Measurements from ENCODE around the gene TMEM63C.

TMEM63C gene, protein sequence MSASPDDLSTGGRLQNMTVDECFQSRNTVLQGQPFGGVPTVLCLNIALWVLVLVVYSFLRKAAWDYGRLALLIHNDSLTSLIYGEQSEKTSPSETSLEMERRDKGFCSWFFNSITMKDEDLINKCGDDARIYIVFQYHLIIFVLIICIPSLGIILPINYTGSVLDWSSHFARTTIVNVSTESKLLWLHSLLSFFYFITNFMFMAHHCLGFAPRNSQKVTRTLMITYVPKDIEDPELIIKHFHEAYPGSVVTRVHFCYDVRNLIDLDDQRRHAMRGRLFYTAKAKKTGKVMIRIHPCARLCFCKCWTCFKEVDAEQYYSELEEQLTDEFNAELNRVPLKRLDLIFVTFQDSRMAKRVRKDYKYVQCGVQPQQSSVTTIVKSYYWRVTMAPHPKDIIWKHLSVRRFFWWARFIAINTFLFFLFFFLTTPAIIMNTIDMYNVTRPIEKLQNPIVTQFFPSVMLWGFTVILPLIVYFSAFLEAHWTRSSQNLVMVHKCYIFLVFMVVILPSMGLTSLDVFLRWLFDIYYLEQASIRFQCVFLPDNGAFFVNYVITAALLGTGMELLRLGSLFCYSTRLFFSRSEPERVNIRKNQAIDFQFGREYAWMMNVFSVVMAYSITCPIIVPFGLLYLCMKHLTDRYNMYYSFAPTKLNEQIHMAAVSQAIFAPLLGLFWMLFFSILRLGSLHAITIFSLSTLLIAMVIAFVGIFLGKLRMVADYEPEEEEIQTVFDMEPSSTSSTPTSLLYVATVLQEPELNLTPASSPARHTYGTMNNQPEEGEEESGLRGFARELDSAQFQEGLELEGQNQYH

DNA sequence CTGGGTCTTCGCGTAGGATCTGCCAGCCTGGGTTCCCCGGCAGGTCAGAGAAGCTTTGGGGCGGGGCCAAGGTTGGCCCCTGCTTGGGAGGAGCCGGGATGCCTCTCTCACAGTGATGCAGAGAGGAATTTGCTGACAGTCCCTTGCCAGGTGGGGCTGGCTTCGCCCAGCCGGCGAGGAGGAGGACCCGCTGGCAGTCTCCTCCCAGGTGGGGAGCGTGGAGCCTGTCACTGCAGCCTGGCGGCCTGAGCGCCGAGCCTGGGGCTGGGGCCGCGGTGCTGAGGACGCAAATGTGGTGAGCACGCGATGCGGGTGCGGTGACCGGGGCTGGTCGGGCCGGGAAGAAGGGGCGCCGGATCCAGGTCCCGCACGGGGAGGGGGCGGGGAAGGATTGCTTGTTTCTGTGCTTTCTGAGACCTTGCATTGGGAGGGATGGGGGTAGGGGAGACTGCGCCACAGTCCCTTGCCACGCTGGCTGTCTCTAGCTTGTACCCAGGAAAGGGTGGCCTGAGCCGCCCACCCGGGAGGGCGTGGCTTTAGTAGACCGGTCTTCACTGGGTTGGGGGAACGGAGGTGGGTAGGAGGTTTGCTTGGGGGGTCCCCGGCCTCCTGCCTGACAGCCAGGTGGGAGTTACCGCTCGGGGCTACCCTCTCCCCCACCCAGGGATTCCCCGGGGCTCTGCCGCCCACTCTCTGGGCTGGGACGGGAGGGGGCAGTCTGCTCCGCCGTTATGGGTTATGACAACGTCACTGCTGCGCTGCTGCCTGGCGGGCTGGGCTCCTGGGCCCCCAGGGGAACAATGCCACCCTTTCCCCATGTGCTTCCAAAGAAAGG is at the start of gene TMEM63C:
TMEM63C (plus strand) TSS at position 196 of the 835 bp plus-strand sequence. CDS start 37,016 bp downstream, outside the sequence.
- peak; percentile 99 for DNase-seq

DNA sequence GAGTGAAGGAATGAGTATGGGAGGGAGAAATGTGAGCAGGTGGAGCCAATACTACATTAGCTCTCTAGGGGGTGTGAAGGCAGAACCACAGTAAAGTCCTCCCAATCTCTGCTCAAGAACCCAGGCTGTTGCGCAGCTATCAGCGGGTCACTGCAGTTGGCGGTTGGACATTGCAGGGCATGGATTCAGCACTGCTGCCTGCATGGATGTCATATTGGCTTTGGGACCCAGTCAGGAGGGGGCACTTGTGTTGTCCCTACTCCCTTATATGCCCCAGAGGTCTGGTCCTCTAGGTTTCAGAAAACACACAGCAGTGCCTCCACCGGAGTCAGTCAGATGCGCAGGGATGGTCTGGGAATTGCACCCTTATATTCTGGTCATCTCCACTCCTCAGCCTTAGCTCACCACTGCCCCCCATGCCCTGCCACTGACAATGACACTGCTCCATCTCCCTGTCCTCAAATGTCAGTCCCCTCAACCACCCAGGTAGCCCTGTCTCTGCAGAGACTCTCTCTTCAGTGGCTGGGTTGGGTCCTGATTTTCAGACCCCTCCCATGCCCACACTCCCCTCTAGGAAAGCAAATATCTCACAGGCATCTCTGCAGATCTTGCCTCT is 49.6 kb upstream of the TMEM63C start:
- DNase-seq, result no peak

DNA sequence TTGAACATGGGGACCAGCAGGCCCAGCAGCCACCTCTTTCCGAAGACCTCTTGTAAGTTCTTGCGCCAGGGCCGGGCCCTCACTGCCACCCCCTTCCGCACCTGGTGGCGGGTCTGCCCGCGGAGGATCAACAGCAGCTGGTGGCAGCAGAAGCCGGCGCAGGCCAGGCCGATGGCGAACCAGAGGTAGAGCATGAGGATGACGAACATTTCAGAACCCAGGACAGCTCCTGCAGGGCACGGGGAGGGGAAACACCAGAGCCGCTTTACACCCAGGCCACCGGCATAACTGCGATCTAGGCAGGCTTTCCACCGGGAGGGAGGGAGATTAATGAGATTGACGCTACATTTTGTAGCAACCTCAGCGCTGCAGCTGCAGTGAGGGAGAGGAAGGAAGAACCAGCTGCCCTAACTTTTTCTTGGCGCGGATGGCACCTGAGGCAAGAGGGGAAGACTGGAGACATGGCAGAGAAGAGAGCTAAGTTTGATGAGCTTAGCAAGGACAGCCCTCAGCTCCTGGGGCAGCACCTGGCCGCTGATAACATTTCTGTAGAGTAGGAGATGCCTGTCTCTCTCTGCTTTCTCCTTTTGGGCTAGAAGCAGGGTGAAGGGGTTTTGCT is 47.8 kb upstream of the TMEM63C start:
- DNase-seq, result no peak

DNA sequence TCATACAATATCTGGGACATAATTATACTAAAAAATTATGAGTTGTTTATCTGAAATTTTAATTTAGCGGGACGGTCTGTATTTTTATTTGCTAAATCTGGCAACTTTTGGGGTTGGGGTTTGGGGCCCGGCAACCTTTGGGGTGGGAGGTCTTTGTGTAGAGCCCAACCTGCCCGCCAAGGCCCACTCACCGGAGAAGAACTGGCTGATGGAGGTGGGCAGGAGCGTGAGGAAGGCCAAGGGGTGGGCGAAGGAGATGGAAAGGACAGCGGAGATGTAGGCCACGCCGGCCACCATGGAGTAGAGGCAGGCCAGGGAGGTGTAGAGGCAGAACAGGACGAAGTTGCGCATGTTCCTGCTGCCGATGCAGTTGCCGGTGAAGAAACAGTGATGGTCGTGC is 42.6 kb upstream of the TMEM63C start:
- no peak for DNase-seq

DNA sequence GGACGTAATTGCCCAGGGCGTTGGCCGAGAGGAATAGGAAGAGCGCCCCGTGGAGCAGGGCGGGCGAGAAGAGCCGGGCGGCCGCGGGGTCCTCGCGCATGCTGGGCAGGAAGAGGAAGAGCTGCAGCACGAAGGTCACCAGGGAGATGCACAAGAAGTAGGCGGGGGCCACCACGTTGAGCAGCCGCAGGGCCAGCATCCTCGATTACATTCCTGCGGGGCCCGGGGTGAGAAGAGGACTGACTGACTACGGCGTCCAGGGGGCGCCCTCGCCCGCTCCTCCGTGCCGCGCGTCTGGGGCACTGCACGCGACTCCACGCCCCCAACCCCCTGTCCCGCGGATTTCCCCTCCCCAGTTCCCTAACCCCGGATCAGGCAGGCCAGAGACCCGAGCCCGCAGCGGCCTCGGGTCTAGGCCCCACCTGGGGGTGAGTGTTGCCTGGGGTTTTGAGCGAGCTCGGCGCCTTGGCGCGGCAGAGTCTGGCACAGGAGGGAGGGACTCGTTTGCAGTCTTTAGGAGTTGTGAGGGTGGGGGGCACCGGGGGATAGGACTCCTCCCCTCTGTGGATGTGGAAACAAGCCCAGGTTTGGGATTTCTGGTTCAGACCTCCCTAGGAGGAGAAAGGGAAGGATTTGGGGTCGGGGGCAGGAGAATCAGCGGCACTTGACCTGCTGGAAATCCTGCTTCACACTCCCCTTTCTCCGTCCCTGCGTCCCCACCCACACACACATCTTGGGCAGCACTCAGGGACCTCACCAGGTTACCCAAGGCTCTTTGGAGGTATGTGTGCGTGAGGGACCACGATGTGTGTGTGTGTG is 41.8 kb upstream of the TMEM63C start:
- peak; percentile 86 for DNase-seq

DNA sequence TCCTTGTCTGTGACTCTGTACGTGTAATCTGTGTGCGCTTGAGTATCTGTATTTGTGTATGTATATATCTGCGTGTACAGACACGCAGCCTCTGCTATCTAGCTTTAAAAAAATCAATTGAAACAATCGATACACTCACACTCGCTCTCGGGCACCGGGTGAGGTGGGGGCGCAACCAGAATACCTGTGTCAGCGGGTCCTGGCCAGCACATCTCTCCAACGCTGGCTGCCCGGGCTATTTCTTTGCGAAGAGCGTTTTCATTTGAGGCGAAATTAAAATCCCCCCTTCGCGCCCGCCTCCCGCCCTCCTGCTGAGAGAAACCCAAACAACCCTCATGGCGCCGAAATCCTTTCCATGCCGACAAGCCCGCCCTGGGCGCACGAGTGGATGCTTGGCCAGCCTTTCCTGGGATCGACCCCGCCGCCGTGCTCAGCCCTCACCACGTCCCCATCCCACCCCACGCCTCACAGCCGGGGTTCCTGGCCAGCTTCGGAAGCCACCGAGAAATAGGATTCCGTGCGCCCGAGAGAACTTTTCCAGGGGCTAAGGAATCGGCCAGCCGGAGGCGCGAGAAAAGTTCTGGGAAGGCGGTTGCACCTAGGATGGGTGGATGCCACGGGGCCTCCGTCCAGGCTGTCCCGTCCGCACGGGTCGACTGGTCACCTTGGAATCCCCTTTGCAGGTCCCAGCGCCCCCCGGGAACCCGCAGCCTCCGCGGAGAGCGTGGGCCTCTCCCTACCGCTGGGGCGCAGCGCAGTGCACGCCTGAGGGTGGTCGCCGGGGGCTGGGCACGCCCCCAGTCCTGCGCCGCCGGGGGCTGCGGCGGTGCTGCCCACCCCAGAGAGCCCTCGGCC is 41.0 kb upstream of the TMEM63C start:
- peak; percentile 68 for DNase-seq

DNA sequence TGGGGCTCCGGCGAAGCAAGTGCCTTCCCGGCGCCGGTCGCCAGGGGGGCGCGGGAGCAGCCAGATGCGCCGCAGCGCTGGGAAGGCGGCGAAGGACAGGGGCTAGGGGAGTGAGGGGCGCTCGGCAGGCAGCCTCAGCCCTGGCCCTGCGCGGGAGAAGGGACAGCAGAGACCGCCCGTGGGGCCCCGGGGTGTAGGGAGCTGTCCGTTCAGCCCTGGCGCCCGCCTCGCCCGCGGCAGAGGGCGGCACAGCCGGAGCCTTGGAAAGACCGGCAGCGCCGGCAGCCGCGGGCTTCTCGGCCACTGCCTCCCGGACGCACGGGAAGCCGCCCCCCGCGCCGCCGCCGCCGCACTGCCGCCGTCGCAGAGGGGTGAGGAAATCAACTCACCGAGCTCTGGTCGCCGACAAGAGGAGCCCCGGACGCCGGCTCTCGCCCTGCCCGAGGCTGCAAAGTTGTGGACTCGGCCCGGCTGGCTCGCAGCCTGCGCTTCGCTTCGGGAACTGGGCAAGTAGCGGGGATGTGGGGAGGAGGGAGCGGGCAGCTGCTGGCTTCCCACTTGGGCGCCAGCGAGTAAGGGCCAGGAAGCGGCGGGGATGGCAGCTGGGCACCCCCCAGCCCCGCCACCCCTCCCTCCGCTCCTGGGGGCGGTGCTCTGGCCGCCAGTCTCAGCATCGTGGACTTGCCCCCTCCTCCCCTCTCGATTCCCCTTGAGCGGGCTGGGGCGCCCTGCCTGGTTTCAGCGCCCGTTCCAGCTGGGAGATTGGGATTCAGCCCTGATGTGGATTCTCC is 40.2 kb upstream of the TMEM63C start, which contains the start of gene ZDHHC22:
ZDHHC22 (minus strand) TSS at position 578 of the 791 bp plus-strand sequence. CDS start 2,053 bp downstream, outside the sequence.
- peak; percentile 90 for DNase-seq

DNA sequence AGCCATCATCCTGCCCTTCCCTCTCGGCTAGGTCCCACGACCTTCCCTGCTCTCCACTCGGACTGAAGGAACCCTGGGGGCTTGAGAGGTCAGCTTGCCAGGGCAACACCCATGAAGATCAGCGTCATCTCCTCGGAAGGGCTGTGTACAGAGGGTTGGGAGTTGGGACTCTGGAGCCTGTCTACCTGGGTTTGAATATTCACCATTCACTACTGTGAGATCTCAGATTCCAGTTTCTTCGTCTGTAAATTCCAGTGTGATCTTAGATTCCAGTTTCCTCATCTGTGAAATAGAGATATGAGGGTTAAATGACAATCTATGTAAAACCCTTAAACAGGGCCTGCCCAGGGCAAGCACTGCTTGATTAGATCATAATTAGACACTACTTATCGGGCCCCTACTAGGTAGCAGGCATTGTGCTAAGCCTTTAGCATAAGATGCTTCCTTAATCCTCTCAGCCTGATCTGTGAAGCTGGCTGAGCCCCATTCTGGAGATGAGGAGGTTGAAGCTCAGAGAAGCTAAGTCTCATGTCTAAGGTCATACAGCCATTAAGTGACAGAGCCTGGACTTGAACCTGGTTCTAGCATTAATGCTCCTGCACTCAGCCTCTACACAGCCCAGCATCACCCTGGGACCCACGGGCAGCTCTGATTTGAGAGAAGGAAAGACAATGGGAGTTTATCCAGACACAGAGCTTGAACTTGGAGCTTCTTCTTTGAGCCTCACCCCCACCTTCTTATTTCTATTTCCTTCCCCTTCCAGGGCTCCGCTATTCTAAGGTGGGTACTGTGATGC is 39.4 kb upstream of the TMEM63C start:
- peak; percentile 45 for DNase-seq

DNA sequence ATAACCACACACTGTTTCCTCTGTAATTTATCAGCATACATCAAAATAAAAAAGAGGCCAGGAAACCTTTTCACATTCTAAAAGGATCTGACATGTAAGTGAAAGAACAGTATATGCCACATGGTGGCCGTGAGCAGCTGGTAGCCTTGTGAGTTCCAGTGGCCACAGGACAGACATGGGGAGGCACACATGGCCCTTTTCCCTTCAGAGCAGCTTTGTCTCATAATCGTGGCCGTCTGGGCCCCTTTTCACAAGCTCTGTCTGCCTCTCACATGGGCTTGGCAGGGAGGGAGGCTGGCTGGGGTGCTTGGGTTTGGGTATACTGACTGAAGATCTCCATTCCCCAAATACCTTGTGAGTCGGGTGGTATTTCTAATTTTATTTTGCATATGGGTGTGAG is 38.5 kb upstream of the TMEM63C start:
- DNase-seq, result peak; percentile 46

DNA sequence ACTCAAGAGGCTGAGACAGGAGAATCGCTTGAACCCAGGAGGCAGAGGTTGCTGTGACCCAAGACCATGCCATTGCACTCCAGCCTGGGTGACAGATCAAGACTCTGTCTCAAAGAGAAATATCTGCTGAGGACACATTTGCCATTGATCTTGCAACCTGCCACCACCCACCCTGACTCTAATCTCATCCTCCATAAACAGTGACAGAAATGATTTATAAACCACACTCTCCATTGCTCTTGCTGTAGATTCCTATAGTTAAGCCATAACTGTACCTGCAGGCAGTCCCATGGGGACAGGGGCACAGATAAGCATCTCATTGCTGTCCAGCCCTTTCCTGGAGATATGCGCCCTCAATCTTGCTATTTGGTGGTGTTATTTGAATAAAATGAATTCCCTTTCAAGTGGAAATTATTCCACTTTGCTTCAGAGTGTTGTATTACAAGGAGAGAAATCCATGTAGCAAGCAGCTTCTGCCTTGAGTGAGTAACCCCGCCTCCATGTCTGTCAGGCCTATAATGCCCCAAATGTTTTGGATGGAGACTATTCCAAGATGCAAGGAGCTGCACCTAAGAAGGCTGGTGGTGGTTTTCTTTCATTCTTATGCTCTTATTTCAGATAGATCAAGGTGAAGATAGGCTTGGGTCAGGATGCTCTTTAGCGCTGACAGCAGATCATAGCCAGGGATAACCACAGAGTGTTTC is 37.0 kb upstream of the TMEM63C start:
- DNase-seq, result no peak

DNA sequence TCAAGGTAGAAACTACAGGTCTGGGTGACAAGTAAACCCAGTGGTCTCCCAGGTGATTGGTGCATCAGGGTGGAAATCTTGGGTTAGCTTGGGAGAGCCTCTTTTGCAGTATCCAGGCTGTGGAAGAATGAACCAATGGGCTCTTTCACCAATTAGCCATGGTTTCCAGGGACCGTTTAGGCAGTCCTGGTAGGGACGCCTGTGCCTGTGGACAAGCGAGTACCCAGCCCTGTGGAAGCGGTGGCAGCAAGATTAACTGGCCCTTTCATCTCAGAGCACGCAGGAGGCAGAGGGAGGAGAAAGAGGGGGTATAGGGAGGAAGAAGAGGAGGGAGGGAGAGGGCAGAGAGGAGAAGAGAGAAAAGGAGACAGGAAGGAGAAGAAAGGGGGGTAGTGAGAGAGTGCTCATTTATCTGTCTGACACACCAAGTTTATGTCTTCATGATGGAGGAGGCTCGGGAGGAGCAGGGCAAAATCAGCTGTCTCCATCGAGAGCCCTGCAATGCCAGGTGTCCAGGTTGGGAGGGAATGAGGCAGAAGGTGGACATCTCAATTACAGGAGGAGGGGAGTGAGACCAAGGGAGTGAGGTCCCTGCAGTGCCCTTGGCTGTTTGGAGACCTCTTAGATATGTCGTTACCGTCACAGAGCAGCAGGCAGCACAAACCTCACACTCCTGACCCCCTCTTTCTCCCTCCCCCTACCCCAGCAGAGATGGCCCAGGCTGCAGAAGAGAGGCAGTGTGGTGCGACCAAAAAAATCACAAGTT is 35.4 kb upstream of the TMEM63C start:
- DNase-seq, result peak; percentile 52

DNA sequence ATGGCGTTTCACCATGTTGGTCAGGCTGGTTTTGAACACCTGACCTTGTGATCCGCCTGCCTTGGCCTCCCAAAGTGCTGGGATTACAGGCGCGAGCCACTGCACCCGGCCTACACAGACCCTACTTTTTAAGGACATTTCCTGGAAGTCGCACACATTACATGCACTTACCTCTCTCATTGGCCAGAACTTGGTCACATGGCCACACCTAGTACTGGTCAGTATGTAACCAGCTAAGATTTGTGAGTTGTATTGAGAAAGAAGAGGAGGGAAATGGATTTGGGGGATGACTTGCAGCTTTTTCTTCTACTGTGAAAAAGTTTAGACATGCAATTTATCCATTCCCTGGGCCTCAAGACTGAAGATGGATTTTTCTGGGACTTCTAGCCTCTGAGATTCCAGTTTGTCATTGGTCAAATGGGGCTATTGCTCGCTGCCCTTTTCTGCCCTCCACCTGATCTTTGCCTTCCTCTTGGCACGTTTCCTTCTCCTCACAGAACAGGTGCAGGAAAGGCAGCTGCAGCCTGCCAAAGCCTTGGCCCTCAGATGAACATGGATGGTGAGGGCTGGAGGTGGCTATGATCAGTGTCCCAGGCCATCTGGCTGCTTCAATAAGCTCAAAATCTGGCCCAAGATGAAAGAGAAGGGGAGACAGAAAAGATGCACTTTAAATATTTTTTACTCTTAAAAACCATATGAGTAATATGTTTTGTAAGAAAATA is 32.9 kb upstream of the TMEM63C start:
- DNase-seq, result peak; percentile 40

DNA sequence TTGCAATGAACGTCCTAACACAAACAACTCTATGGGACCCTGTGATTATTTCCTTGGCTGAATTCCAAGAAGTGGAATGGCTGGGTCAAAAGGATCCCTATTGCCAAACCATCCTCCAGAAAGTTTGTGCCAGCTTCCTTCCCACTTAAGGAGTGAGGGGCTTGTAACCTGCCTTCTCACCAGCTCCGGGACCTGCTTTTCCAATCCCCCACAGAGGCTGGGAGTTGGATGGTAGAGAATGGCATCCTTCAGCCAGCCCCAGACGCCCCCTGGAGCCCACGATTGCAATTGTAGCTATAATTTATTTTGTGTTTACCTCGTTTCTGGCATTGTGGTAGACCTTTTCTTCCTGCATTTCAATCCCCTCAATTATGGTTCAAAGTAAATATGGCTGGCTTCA is 30.4 kb upstream of the TMEM63C start:
- peak; percentile 84 for DNase-seq

DNA sequence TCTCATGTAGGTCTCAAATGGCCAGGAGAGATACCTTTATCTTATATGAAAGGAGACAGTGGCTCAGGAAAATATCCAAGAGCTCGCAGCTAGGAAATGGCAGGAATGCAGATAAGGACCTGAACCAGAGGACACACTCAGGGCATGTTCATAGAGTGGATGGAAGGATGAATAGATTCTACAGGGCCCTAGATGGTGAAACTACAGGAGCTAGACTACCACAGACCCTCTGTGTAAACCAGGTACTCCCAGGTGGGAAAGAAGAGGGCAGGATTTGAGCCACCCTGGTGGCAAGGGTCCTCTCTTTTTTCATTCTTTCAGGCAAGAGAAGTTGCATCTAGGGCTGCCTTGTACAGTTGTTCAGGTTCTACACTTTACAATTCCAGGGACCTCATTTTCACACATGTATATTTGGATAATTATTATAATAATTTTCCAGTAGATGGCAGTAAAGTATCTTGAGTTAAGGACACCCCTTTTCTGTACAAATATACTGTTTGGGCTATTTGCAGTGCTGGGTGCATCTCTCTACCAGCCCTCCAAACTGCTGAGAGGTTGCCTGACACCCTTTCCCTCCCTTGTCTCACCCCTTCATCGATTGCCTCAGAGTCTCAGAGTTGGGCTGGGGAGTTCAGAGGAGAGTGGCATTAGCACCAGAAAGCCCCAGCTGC is 29.5 kb upstream of the TMEM63C start:
- peak; percentile 84 for DNase-seq

DNA sequence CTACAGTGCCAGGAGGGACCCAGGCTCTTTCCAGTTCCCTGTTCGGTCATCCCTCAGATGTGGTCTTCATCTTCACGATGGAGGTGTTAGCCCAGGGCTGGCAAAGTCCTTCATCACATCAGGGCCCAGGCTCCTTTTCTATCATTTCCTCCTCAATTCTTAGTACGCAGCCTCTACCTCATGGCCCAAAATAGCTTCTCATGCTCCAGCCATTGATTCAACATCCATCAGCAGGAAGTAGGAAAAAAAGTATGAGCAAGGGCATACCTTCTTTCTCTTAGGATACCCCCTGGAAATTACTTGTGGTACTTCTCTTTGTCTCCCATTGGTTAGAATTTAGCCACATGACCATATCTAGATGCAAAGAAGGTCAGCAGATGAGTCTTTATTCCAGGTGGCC is 27.8 kb upstream of the TMEM63C start:
- DNase-seq, result no peak

DNA sequence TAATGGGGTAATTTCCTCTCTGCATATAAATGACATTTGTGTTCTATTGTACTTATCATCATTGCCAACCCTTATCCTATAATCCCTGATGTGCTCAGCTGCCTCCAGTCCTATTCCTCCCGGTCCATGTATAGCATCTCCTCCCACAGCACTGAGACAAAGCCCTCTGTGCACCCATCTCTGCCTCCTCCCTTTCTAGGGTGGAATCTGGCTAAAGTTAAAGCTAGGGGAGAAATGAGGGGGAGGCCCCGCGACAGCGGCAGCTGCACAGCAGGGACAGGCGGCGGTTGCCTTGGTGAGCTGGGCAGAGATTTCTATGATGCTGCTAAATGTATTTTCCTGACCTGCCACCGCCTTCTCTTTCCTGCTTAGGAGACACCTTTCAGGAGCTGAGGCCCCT is 27.2 kb upstream of the TMEM63C start:
- DNase-seq, result peak; percentile 79
